Measurements from ENCODE around the gene DES.
"Not testable (repeated sequence)": the region's sequence is repeated elsewhere in the genome, so short reads cannot be mapped to it uniquely, and the experiment has no call there.

DES gene

GRCh38 chr2:219400562-219400961 is 17.6 kb upstream of the DES start:
- DNase-seq (ENCODE audit: low read depth), result no peak

DNA sequence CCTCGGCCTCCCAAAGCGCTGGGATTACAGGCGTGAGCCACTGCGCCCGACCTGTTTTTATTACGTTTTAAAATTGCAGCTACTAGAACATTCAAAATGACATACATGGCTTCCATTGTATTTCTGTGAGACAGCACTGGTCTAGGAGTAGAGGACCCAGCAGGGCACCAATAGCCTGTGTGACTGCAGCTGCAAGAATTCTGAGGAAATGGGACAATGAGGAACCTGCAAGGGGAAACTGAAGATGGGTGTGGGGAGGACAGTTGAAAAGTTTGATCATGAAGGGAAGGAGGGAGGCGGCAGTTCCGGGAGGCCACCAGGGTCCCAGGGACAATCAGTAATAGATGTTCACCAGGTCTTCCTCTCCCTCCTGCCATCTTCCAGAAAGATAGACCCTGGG is 16.6 kb upstream of the DES start:
- DNase-seq (ENCODE audit: low read depth), result no peak

GRCh38 chr2:219402665-219403515 is 15.3 kb upstream of the DES start:
- DNase-seq (ENCODE audit: low read depth), result peak; percentile 21

- DNase-seq (ENCODE audit: low read depth), result no peak
Observed at GRCh38 chr2:219403861-219404260, 14.3 kb upstream of the DES start.

DNA sequence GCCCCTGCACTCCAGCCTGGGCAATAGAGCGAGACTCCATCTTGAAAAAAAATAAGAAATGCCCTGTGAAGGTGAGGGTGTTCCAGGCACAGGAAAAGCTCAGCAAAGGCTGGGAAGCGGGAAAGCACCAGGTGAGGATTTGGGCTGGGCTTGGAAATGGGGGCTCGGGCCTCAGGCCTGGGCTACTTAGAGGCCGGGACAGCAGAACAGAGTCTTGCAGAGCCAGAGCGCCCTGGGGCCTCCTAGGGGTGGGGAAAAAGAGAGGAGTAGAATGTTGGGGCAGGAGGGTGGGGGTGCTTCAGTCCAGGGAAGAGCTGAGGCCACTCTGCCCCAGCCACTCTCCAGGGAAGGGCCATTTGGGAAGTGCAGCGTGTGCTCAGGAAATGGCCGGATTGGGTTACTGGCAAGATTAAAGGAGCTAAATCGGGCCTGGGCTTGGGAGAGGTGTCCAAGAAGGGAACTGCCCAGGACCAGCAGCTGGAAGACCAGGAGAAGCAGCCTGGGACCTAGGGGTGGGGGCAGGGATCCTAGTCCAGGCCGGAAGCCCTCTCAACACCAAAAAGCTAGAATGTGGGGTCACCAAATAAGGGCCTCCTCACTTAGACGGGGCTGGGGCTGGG is 13.8 kb upstream of the DES start:
- no peak for DNase-seq (ENCODE audit: low read depth)

GRCh38 chr2:219404954-219405353 is 13.2 kb upstream of the DES start:
- no peak for DNase-seq (ENCODE audit: low read depth)

DNA sequence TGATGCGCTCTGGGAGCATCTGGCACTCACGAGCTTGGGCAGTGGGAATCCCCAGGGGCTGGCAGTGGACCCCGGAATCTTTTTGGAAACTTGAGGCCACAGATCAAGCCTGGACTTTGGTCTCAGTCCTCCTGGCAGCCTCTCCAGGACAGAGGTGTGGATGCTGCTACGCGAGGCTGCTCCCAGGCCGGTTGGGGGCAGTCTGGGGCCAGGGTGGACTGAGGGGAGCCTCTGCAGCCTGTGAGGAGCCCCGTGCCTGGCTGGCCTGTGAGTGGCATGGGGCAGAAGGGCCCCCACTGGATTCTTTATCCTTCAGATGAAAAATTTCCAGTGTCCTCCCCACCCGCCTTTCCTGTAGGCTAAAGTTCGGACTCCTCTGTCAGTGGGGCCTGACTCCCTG is 12.7 kb upstream of the DES start:
- no peak for DNase-seq (ENCODE audit: low read depth)

DNA sequence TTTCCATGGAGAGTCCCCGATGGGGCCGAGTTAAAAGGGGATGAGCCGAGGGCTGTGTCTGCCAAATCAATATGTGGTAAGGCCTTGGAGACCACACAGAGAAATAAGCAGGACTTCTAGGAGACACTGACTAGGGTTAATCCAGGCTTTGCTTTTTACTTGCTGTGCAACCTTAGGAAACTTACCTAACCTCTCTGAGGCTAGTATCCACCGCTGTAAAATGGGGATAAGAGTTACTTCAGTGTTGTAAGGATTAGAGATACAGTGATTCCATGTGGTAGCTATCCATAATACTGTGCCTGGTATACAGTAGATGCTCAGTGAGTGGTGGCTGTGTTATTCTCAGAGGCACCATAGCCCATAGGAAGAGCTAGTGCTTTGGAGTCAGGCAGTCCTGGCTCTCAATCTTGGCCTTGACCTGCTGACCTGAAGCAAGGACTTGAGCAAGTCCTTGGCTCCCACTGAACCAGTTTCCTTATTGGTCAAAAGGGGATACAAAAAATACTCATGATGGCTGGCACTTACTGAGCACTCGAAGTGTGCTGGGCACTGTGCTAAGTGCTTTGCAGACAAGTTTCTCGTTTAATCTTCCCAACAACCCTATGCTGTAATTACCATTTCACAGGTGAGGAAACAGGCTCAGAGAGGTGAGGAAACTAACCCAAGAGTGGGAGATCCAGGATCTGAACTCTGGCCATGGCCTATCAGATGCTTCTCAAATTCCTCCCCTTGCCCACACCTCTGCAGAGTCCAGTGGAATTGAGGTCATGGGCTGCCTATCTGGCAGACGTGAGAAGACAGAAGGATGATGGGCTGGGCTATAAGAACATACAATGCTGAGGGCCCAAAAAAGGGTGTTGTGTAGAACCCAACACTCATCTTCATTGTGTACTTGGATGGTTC is 12.0 kb upstream of the DES start:
- DNase-seq (ENCODE audit: low read depth), result no peak

- no peak for DNase-seq (ENCODE audit: low read depth)
Observed at GRCh38 chr2:219406861-219407230, 11.3 kb upstream of the DES start.

GRCh38 chr2:219407343-219407742 is 10.8 kb upstream of the DES start:
- DNase-seq (ENCODE audit: low read depth), result not testable (repeated sequence)

- no peak for DNase-seq (ENCODE audit: low read depth)
Observed at GRCh38 chr2:219408204-219408603, 10.0 kb upstream of the DES start.

DNA sequence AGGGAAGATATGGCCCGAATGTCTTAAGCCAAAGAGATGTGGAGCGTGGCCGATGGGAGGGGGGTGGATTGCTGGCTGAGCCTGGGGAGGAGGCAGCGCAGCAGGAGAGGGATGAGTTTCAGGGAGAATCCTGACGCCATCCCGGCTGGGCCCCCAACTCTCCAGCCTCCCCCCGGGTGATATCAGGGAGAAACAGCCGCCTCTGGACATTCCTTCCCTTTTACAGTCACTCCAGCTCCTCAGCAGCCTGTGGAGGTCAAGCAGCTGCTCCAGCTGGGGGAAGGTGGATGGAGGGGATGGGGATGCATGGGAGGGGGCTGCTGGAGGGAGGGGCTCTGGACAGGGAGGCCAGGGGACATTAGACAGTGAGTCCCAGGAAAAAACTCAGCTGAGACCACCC is 9.5 kb upstream of the DES start:
- no peak for DNase-seq (ENCODE audit: low read depth)

DNA sequence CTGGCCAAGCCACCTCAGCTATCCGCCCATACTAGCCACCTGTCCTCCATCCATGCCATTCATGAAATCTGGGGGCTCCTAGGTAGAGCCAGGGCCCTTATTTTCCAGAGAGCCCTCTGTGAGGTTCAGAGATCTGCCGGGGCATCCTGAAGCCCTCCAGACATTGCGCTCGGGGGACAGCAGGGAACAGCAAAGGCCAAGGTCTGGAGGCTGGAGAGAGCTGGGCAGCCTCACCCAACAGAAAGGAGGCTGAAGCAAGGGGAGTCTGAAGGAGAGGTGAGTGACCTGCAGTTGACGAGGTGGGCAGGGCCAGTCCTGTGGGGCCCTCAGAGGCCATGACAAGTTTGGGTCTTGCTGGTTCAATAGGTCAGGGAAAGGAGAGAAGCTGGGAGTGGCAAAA is 8.6 kb upstream of the DES start:
- no peak for DNase-seq (ENCODE audit: low read depth)

DNA sequence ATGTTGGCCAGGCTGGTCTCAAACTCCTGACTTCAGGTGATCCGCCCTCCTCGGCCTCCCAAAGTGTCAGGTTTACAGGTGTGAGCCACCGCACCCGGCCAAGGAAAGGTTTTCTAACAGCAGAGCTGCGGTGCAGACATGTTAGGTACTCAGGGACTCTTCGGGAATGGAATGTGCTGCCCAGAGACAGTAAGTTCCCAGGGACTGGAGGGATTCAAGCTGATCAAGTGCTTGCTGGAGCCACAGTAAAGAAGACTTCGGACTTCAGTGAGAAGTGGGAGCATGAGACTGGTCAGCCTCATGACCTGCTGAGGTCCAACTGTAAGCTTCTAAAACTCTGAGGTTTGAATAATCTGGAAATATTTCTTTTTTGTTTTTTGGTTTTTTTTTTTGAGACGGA is 7.8 kb upstream of the DES start:
- no peak for DNase-seq (ENCODE audit: low read depth)

- DNase-seq (ENCODE audit: low read depth), result no peak
Observed at GRCh38 chr2:219414857-219415256, 3.3 kb upstream of the DES start.

- no peak for DNase-seq (ENCODE audit: low read depth)
Observed at GRCh38 chr2:219415580-219416234, 2.5 kb upstream of the DES start.

DNA sequence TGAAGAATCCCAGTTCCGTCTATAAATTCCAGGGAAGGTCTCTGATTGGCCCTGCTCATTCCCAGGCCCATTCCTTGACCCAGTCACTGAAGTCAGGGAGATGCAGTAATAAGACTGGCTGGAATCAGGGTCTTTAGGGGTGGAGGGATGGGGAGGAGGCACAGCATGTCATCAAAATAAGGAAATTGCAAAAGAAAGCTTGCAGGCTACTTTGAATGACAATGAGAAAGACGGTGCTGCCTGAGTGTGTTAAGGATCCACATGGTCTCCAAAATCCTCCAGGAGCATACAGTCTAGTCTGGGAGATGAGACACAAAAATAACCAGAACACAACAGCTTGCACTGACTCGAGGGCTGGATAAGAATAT is 2.0 kb upstream of the DES start:
- DNase-seq (ENCODE audit: low read depth), result no peak

GRCh38 chr2:219416938-219417337 is 1.2 kb upstream of the DES start:
- no peak for DNase-seq (ENCODE audit: low read depth)

DNA sequence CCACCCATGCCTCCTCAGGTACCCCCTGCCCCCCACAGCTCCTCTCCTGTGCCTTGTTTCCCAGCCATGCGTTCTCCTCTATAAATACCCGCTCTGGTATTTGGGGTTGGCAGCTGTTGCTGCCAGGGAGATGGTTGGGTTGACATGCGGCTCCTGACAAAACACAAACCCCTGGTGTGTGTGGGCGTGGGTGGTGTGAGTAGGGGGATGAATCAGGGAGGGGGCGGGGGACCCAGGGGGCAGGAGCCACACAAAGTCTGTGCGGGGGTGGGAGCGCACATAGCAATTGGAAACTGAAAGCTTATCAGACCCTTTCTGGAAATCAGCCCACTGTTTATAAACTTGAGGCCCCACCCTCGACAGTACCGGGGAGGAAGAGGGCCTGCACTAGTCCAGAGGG is 803 bp upstream of the DES start:
- DNase-seq (ENCODE audit: low read depth), result no peak

DNA sequence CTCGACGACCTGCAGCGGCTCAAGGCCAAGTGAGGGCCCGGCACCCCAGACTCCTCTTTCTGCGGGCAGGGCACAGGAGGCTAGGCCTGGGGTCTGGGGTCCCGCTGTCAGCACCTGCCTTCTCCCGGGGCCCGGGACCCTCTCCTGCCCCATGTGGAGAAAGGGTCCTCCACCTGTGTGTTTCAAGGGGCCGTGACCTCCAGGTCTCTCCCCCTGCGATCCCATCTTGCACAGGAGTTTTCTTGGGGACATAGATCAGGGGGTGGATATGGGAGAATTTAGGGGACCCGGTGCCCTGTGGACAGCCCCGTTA is 791 bp downstream of the DES start:
- no peak for DNase-seq (ENCODE audit: low read depth)

GRCh38 chr2:219419331-219420197 is 1.4 kb downstream of the DES start:
- DNase-seq (ENCODE audit: low read depth), result peak; percentile 40

- DNase-seq (ENCODE audit: low read depth), result no peak
Observed at GRCh38 chr2:219420687-219421086, 2.5 kb downstream of the DES start.

All from CMK (cell line).